Keratinocyte (primary cell): ENCODE measurements around the gene CHPF. TPM values are rescaled to one million over a fixed set of nuclear protein-coding genes. Genes with fewer than 3 reads are reported as not detected.

Source experiments
- DNase-seq: peaks from one replicate; pipeline ENCODE4 v3.0.0-alpha.2; 2011; ENCODE audit warnings: low read depth, missing footprints, low spot score
- FAIRE-seq: peaks from 2 replicates; lab custom pipeline; 2011; peaks lifted over from hg19 to GRCh38; lab: Jason Lieb, UNC
- H2AFZ ChIP-seq: 2 replicates; pipeline ENCODE4 v1.6.0; 2012; ENCODE audit warnings: low read length, control low read depth, inconsistent platforms; ENCODE audit not compliant: control insufficient read depth
- H3K27ac ChIP-seq: 2 replicates; pipeline ENCODE4 v1.5.1; 2011; ENCODE audit warnings: low read length; ENCODE audit not compliant: control insufficient read depth, insufficient read depth
- H3K27me3 ChIP-seq: 3 replicates; pipeline ENCODE4 v1.6.0; 2011; ENCODE audit warnings: low read length; ENCODE audit not compliant: control insufficient read depth, insufficient read depth; ENCODE audit errors: extremely low read depth
- H3K36me3 ChIP-seq, 2 experiments: 2 replicates in 1 of 2; 3 replicates in 1 of 2; pipeline ENCODE4 v1.5.1; 2011; ENCODE audit warnings: low read length in 2 of 2, mild to moderate bottlenecking in 1 of 2; ENCODE audit not compliant: control insufficient read depth in 2 of 2, insufficient read depth in 2 of 2; ENCODE audit errors: extremely low read depth in 1 of 2
- H3K4me1 ChIP-seq: 3 replicates; pipeline ENCODE4 v1.5.1; 2011; ENCODE audit warnings: low read length; ENCODE audit not compliant: control insufficient read depth, insufficient read depth; ENCODE audit errors: extremely low read depth
- H3K4me2 ChIP-seq: 3 replicates; pipeline ENCODE4 v1.6.0; 2011; ENCODE audit warnings: low read depth, low read length; ENCODE audit not compliant: control insufficient read depth, insufficient read depth; ENCODE audit errors: extremely low read depth
- H3K4me3 ChIP-seq, 3 experiments: fragments of 200-600 bp in 1 of 3; sonication (generic) in 1 of 3; 2 replicates in 2 of 3; 3 replicates in 1 of 3; pipeline ENCODE4 v1.5.1; 2011 to 2016; ENCODE audit warnings: low read length in 3 of 3, mild to moderate bottlenecking in 3 of 3, control low read depth in 2 of 3, inconsistent platforms in 1 of 3, low read depth in 1 of 3, mixed read lengths in 1 of 3, mixed run types in 1 of 3, moderate library complexity in 1 of 3; ENCODE audit not compliant: control insufficient read depth in 2 of 3, insufficient read depth in 2 of 3; ENCODE audit errors: extremely low read depth in 1 of 3
- H3K79me2 ChIP-seq: 2 replicates; pipeline ENCODE4 v1.6.0; 2012; ENCODE audit warnings: low read length; ENCODE audit not compliant: control insufficient read depth, insufficient read depth
- H3K9ac ChIP-seq: 3 replicates; pipeline ENCODE4 v1.6.0; 2011; ENCODE audit warnings: low read length; ENCODE audit not compliant: control insufficient read depth, insufficient read depth; ENCODE audit errors: extremely low read depth
- H3K9me1 ChIP-seq: 3 replicates; pipeline ENCODE4 v1.6.0; 2011; ENCODE audit warnings: low read length; ENCODE audit not compliant: control insufficient read depth, insufficient read depth; ENCODE audit errors: extremely low read depth
- H3K9me3 ChIP-seq: 2 replicates; pipeline ENCODE4 v1.5.1; 2012; ENCODE audit warnings: low read depth, low read length; ENCODE audit not compliant: control insufficient read depth
- H4K20me1 ChIP-seq: 3 replicates; pipeline ENCODE4 v1.6.0; 2011; ENCODE audit warnings: low read length; ENCODE audit not compliant: control insufficient read depth, insufficient read depth; ENCODE audit errors: extremely low read depth
- EZH2 ChIP-seq: IDR thresholded peaks from one replicate; pipeline ENCODE4 v1.6.1; 2012; ENCODE audit warnings: inconsistent platforms, mild to moderate bottlenecking, low read length, moderate library complexity
- dilution Hi-C: fragments of 300-500 bp; cut with MboI; formaldehyde crosslinking; loops from one replicate; pipeline ENCODE4 v1.7.0; 2020; ENCODE audit warnings: low sequenced_read_pairs; ENCODE audit not compliant: extremely low pct_ligation_motif_present
- polyA plus RNA-seq, 5 experiments: library from polyadenylated mRNA; depleted of rRNA in 3 of 5; stranded (reverse) in 3 of 5; stranded (forward) in 1 of 5; unstranded in 1 of 5; fragments of >200 nt; gene quantifications; 1 replicate in 1 of 5; 2 replicates in 3 of 5; 3 replicates in 1 of 5; pipeline versions ENCODE4 v1.2.1 to v1.2.3, GENCODE V29; 2011 to 2012; ENCODE audit warnings: missing spikeins in 2 of 5, low read depth in 1 of 5, low replicate concordance in 1 of 5
- TF ChIP-seq, protein P1 (sequence below), 3 experiments: IDR thresholded peaks in 1 of 3; conservative IDR thresholded peaks in 1 of 3; optimal IDR thresholded peaks in 1 of 3; 2 replicates in 2 of 3; 3 replicates in 1 of 3; pipeline versions ENCODE3 to v1.5.1; 2011; ENCODE audit warnings: low read length in 3 of 3, mild to moderate bottlenecking in 3 of 3, moderate library complexity in 2 of 3, control low read depth in 1 of 3, inconsistent platforms in 1 of 3; ENCODE audit not compliant: insufficient read depth in 2 of 3; ENCODE audit errors: extremely low read depth in 1 of 3

CHPF gene
- polyA plus RNA-seq, 1 donor (not counting 4 experiments of a cell fraction or from before 2014, with no cell fraction given): 24.4 TPM

GRCh38 chr2:219508971-219509779, 34.4 kb downstream of the CHPF start:
- Histone ChIP-seq H3K9me3 (no peaks in the 10 kb centered on the region), H4K20me1 (peaks cover 4% of the 10 kb centered on the region), H3K27me3 (peaks cover 47% of the 10 kb centered on the region), H3K9me1 (no peaks in the 10 kb centered on the region), H3K27ac (no peak overlapping the region), H3K4me2 (peak overlapping the region; percentile 32), H2AFZ (no peak overlapping the region), H3K36me3 (peaks cover 4 to 12% of the 10 kb centered on the region in 2 experiments), H3K4me3 (no peak overlapping the region), H3K9ac (no peak overlapping the region), H3K4me1 (no peaks in the 10 kb centered on the region), H3K79me2 (no peaks in the 10 kb centered on the region)
- TF ChIP-seq, protein P1, sequence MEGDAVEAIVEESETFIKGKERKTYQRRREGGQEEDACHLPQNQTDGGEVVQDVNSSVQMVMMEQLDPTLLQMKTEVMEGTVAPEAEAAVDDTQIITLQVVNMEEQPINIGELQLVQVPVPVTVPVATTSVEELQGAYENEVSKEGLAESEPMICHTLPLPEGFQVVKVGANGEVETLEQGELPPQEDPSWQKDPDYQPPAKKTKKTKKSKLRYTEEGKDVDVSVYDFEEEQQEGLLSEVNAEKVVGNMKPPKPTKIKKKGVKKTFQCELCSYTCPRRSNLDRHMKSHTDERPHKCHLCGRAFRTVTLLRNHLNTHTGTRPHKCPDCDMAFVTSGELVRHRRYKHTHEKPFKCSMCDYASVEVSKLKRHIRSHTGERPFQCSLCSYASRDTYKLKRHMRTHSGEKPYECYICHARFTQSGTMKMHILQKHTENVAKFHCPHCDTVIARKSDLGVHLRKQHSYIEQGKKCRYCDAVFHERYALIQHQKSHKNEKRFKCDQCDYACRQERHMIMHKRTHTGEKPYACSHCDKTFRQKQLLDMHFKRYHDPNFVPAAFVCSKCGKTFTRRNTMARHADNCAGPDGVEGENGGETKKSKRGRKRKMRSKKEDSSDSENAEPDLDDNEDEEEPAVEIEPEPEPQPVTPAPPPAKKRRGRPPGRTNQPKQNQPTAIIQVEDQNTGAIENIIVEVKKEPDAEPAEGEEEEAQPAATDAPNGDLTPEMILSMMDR (optimal IDR thresholded peaks at IDR 0.05 in 1 of 3, IDR thresholded peaks at IDR 0.05 in 1 of 3, conservative IDR thresholded peaks at IDR 0.05 in 1 of 3; ENCODE audit: extremely low read depth in 1 of 3, insufficient read depth in 2 of 3, low read length in 3 of 3): no peak
- TF ChIP-seq EZH2: no peak
- dilution Hi-C loops: no loop called here
- DNase-seq (no peak), FAIRE-seq (no peak)

- no peak for TF ChIP-seq EZH2
- TF ChIP-seq, protein P1 (optimal IDR thresholded peaks at IDR 0.05 in 1 of 3, IDR thresholded peaks at IDR 0.05 in 1 of 3, conservative IDR thresholded peaks at IDR 0.05 in 1 of 3; ENCODE audit: extremely low read depth in 1 of 3, insufficient read depth in 2 of 3, low read length in 3 of 3): no peak
- H3K36me3 ChIP-seq: peaks cover 9 to 12% of the 10 kb centered on the region in 2 experiments
- no peak for FAIRE-seq
- no peaks in the 10 kb centered on the region for H3K9me3 ChIP-seq
- dilution Hi-C loops: no loop called here
- peaks cover 39% of the 10 kb centered on the region for H3K27me3 ChIP-seq
- no peak overlapping the region for H2AFZ ChIP-seq
- H3K9me1 ChIP-seq: no peaks in the 10 kb centered on the region
- H3K4me3 ChIP-seq: no peak overlapping the region
- no peaks in the 10 kb centered on the region for H3K4me1 ChIP-seq
- H3K4me2 ChIP-seq: no peak overlapping the region
- H4K20me1 ChIP-seq: peaks cover 4% of the 10 kb centered on the region
- no peak overlapping the region for H3K27ac ChIP-seq
- no peak for DNase-seq
- no peak overlapping the region for H3K9ac ChIP-seq
- no peaks in the 10 kb centered on the region for H3K79me2 ChIP-seq
These were observed 35.2 kb downstream of the CHPF start for GRCh38 chr2:219508444-219508734.
